Epithelial cell of proximal tubule (primary cell): Measurements from ENCODE around the gene ETHE1. TPM values are rescaled to one million over a fixed set of nuclear protein-coding genes. Genes with fewer than 3 reads are reported as not detected.

Source experiments
- DNase-seq: peaks from one replicate; pipeline ENCODE4 v3.0.0-alpha.2; 2011; ENCODE audit warnings: low read depth
- H3K4me3 ChIP-seq: 2 replicates; pipeline ENCODE4 v1.5.1; 2011; ENCODE audit warnings: low read depth, mild to moderate bottlenecking, low read length
- total RNA-seq: library from RNA; depleted of rRNA; stranded (reverse); fragments of >200 nt; gene quantifications from 2 replicates; pipeline ENCODE4 v1.2.3, GENCODE V29; 2015
- TF ChIP-seq, protein P1 (sequence below): conservative IDR thresholded peaks from 2 replicates; pipeline ENCODE4 v1.5.1; 2012; ENCODE audit warnings: low read depth, mild to moderate bottlenecking, low read length

ETHE1 gene
- total RNA-seq, 1 donor from 2014 or later = 55.9 TPM

DNA sequence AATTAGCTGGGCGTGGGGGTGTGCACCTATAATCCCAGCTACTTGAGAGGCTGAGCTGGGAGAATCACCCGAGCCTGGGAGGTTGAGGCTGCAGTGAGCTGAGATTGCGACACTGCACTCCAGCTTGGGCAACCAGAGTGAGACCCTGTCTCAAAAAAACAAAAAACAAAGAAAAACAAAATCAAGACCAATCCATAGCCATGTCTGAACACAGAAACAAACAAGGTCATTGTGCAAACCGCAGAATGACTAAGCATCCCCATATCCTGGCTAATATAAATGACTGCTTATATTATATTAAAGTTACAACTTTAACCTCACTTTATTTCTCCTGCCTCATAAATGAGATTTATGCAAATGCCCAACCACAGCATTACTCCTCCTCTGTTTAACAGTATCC is 59.3 kb downstream of the ETHE1 start:
- no peak for DNase-seq
- H3K4me3 ChIP-seq = no peak overlapping the region
- TF ChIP-seq, protein P1, sequence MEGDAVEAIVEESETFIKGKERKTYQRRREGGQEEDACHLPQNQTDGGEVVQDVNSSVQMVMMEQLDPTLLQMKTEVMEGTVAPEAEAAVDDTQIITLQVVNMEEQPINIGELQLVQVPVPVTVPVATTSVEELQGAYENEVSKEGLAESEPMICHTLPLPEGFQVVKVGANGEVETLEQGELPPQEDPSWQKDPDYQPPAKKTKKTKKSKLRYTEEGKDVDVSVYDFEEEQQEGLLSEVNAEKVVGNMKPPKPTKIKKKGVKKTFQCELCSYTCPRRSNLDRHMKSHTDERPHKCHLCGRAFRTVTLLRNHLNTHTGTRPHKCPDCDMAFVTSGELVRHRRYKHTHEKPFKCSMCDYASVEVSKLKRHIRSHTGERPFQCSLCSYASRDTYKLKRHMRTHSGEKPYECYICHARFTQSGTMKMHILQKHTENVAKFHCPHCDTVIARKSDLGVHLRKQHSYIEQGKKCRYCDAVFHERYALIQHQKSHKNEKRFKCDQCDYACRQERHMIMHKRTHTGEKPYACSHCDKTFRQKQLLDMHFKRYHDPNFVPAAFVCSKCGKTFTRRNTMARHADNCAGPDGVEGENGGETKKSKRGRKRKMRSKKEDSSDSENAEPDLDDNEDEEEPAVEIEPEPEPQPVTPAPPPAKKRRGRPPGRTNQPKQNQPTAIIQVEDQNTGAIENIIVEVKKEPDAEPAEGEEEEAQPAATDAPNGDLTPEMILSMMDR = no peak

DNA sequence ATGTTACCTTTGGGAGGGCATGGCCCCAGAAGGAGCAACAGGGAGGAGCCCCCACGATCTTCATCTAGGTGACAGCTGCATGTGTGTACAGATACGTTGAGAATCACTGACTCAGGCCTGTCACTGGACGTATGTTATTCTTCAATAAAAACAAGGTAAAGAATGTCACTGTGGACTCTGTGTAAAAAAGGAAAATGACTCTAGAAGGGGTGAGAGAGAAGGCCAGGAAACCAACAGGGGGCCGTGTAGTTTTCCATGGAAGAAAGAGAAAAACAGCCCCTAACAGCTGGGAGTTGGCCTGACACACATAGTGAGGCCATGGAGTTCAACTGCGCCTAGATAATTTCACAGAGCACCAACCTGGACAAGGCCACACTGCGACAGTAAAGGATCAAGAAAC is 59.7 kb downstream of the ETHE1 start:
- DNase-seq = no peak
- no peak overlapping the region for H3K4me3 ChIP-seq
- TF ChIP-seq, protein P1 = no peak

DNA sequence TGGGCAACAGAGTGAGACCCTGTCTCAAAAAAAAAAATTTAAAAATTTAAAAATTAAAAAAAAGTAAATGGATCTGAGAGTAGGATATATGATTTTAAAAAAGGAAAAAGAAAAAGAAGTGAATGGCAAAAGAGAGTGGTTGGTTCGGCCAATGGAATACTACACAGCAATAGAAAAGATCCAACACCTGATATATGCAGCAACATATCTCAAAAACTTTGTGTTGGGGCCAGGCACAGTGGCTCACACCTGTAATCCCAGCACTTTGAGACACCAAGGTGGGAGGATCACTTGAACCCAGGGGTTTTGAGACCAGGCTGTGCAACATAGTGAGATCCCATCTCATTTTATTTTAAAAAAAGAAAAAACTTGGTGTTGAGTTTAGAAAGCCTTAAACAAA is 60.2 kb downstream of the ETHE1 start:
- no peak overlapping the region for H3K4me3 ChIP-seq
- TF ChIP-seq, protein P1 = no peak
- DNase-seq = no peak

DNA sequence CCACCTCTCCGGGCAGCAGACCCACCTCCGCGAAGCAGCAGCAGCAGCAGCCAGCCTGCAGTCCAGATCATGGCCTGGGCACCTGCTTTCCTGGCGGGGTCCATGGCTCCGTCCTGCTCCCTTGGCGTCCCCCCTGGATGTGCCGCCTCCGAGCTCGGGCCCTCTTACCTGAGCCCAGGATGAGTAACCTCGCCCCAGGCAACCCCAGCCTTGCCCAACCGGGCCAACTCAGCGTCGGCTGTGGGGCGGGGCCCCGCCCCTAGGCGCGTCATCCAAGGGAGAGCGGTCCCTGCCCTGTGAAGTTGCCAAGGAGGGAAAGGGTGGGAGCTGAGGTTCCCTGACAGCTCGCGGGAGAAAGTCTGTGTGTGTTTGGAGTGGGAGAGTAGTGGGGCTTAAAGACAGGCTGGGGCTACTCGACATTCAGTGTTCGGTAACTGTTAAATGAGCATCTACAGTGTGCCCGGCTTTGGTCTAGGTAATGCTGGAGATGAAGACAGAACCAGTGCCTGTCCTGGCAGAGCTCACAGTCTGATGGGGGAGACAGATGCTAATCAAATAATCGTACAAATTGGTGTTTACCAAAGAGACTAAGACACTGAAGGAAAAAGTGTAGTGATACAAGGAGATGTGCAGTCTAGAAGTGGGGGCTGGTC is 61.4 kb downstream of the ETHE1 start, which contains the start of gene LYPD3:
Gene LYPD3 (minus strand): TSS at position 141 of the 653 bp plus-strand sequence. CDS start 37 bp downstream, at position 104.
- peak within 1 kb of the TSS; percentile 82 for H3K4me3 ChIP-seq
- no peak for DNase-seq
- TF ChIP-seq, protein P1 = no peak

DNA sequence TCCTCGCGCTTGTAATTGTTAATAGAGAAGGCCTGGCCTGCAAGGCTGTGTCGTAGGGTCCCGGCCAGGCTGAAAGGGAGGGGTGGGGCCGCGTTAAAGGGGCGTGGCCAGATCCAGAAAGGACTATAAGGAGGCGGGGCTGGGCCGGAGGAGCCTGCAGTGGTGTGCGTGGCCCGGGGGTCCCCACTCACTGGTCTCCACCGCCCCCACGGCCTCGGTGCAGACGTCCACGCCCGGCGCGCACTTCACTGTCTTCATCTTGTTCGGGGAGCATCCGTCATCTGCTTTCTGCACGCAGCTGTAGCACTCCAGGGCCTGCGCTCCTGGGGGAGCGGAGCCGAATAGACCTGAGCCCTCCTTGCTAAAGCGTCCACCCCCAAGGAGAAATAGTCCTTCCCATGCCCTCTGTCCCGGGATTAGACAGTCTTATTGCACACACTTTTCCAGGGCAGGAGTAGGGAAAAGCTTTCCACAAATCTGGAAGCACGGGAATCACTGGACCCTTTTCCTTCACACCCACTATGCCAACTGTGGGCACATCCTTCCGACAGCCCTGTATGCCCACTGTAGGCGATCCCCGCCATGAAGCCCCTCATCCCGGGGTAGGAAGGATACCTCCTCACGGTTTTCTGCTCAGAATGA is 62.7 kb downstream of the ETHE1 start:
- TF ChIP-seq, protein P1 = no peak
- peak overlapping the region; percentile 82 for H3K4me3 ChIP-seq
- no peak for DNase-seq

- DNase-seq = peak; percentile 39
- peak overlapping the region; percentile 82 for H3K4me3 ChIP-seq
- TF ChIP-seq, protein P1 = no peak
Observed at GRCh38 chr19:43463381-43464133, 63.4 kb downstream of the ETHE1 start.
